Germinal center (tissue), 1 donor: ENCODE data around the gene AKR1B1.

Experiments
- DNase-seq: peaks from one replicate; pipeline ENCODE4 v3.0.0; 2012; ENCODE audit warnings: mixed read lengths, low spot score

Gene AKR1B1

GRCh38 chr7:134444198-134444960 lies 14.5 kb downstream of the AKR1B1 start:
- no peak for DNase-seq

DNA sequence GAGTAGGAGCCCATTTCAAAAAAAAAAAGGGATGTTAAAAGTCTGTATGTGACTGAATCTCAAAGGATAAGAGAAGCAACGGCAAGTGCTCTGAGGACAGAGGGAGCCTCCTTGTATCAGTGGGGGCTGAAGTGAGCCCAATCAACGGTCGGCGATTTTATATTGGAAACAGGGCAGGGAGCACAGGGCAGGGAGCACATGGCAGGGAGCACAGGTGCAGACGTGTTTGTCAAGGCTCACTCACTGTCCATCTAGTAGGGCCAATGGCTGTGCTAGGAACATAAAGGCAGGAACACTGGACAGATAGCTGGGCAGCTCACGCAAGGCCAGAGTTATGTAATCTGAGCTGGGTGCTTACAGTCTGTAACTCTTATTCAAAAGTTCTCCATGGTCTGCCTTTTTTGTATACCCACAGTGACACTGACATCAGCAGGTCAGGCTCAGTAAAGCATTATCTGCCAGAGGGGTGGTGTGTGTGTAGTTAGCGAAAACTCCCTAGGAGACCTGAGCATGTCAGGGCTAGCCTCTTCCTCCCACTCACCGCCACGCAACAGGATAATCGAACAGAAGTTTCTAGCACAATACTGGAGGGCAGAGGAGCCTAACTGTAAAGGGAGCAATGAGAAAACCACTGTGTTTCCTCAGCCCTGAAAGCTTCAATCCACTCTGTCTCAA lies 15.4 kb downstream of the AKR1B1 start:
- no peak for DNase-seq

GRCh38 chr7:134442441-134443220 lies 16.3 kb downstream of the AKR1B1 start:
- no peak for DNase-seq

DNA sequence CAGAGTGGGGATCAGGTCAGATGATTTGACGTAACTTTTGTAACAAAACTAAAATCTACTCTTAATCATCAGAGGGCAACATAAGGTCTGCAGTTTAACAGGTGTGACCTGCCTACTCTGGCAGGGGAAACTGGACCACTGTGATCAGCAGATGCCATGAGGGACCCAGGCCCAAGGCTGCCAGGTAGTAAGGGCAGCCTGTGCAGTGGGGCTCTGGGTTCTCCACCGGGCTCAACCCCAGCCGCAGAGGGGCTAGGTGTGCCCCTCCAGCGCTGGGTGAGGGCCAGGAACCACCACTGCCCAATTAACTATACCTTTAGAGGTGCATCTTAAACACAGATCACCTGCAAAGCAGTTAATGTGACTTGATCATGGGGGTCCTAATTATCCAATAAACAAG lies 17.6 kb downstream of the AKR1B1 start:
- no peak for DNase-seq

- no peak for DNase-seq
Measured at GRCh38 chr7:134440476-134440875, 18.4 kb downstream of the AKR1B1 start.

GRCh38 chr7:134440067-134440466 lies 18.8 kb downstream of the AKR1B1 start:
- DNase-seq, result no peak

GRCh38 chr7:134438946-134439345 lies 20.0 kb downstream of the AKR1B1 start:
- DNase-seq, result no peak

GRCh38 chr7:134435161-134435920 lies 23.6 kb downstream of the AKR1B1 start:
- no peak for DNase-seq

- DNase-seq, result no peak
Measured at GRCh38 chr7:134434701-134435100, 24.2 kb downstream of the AKR1B1 start.

GRCh38 chr7:134433430-134433829 lies 25.5 kb downstream of the AKR1B1 start:
- DNase-seq, result peak; percentile 55

- DNase-seq, result peak; percentile 83
Measured at GRCh38 chr7:134432296-134433152, 26.4 kb downstream of the AKR1B1 start.

GRCh38 chr7:134431815-134432214 lies 27.1 kb downstream of the AKR1B1 start:
- DNase-seq, result no peak

- DNase-seq, result no peak
Measured at GRCh38 chr7:134429481-134429880, 29.4 kb downstream of the AKR1B1 start.

- DNase-seq, result no peak
Measured at GRCh38 chr7:134428942-134429341, 30.0 kb downstream of the AKR1B1 start.

DNA sequence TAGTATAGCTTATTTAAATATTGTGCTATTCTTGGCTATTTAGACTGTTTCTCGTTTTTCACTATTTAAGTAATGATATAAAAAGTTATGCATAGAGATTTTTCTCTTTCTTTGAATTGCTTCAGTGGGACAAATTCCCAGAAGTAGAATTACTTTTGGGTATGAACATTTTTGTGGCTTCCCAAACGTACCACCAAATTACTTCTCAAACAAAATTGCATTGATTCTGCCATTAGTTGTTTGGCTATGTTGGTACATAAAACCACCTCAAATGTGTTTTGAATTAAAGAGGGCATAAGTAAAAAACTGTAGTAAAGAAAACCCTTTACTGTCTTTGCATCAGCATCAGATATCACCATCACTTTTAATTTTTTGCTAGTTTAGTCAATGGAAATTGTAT lies 31.0 kb downstream of the AKR1B1 start:
- no peak for DNase-seq

DNA sequence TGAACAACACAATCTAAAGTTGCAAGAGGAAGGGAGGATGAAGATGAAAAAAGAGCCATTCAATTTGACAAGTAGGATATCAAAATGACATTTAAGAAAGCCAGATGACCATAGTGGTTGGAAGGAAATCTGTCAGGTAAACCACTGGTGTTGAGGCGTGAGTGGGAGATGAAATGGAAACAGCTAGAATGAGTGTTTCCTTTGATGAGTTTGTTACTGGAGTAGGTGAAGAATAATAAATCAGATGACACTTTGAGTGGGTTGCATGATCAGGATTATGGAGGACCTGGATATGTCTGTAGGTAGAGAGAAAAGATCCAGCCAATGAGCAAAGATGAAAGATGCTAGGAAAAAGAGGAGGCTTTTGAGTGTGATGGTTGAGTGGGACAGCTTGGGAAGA lies 33.1 kb downstream of the AKR1B1 start:
- DNase-seq, result no peak

- no peak for DNase-seq
Measured at GRCh38 chr7:134422638-134423037, 36.3 kb downstream of the AKR1B1 start.

DNA sequence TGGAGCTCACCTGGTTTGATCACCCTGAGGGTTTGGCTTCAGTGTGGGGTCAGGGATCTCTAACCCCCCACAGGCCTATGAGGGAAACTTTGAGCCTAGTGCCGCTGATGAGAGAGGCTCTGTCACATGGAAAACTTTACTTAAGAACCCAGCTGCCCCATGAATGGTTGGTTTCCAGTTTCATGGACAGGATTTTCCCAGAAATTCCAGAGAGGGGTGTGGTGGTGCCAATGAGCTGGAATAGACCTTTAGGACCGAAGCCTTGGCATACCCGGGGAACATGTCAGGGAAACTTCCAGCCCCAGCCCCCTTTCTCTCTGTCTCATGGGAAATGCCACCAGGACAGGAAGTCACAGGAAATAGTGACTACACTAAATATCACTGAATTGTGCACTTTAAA lies 36.9 kb downstream of the AKR1B1 start:
- no peak for DNase-seq

- DNase-seq, result peak; percentile 11
Measured at GRCh38 chr7:134420424-134421125, 38.3 kb downstream of the AKR1B1 start.

DNA sequence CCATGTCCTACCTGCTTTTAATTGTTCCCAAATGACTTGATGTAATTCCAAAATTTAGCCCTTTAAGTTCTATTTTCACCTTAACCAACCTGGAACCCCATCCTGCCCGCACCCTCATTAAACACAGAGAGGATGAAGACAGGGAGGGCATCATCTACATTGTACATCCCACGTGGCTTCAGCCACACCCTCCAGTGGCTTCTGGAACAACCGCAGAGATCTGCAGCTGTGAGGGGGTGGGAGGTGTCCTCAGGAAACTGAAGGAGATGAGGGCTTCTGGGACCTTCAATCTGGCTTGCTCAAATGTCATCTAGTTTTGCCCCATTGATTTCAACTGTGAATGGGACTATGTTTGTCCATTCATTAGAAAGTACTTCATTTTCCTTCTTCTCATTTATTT lies 39.0 kb downstream of the AKR1B1 start:
- DNase-seq, result no peak

- no peak for DNase-seq
Measured at GRCh38 chr7:134419085-134419484, 39.8 kb downstream of the AKR1B1 start.
